NCI-H146 treated with DMSO at 0.1 percent for 48 hours (cell line): ENCODE data around the gene SMC1B.
A peak's percentile ranks its signal among the peaks of the same experiment; 100 is the strongest.
"Not testable (repeated sequence)": the region's sequence is repeated elsewhere in the genome, so short reads cannot be mapped to it uniquely, and the experiment has no call there.

Experiments
- DNase-seq: peaks from one replicate; lab custom pipeline; 2025; ENCODE audit not compliant: unreplicated experiment; lab: John Stamatoyannopoulos, UW

SMC1B gene

DNA sequence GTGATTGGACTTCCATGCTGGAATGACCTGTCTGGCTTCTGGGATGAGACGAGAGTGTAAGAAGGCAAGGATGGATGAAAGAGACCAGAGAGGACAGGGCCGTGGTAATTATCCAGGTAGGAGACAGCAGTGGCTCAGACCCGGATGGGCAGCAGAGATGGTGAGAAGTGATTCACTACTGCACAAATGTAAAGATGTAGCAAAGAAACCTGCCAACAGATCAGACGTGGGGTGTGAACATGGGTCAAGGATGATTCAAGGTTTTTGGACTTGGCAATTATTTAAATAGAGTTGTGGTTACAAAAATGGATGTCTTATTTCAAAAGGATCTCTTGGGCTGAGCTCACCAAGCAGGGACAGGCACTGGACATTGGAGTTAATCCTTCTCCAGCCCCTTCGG lies 32.8 kb upstream of the SMC1B start:
- no peak for DNase-seq

DNA sequence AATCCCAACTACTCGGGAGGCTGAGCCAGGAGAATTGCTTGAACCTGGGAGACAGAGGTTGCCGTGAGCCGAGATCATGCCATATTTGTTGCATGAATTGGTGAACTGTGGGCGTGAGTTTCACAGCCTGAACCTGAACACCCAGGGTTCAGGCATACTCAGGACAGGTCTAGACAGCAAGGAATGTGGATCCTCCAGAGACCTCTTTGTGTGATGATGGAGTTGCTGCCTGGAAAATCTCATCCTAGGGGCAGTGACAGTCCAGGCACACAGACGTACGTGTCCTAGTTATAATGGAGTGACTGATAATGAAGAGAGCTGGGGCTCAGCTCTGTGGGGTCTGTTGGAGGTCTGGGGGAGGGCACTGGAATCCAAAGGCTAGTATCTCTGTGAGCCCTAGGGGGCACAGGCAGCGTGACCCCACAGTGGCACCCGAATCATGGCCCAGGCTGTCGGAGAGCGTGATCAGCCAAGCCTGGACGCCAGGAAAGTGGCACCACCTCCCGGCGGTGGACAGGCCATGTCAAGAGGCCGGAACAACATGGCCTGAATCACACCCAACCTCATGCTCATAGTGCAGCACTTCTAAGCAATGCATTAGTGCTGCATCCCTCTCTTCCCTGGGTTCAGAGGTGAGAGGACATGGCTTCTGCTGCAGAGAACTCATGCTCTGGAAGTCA lies 31.8 kb upstream of the SMC1B start:
- no peak for DNase-seq

DNA sequence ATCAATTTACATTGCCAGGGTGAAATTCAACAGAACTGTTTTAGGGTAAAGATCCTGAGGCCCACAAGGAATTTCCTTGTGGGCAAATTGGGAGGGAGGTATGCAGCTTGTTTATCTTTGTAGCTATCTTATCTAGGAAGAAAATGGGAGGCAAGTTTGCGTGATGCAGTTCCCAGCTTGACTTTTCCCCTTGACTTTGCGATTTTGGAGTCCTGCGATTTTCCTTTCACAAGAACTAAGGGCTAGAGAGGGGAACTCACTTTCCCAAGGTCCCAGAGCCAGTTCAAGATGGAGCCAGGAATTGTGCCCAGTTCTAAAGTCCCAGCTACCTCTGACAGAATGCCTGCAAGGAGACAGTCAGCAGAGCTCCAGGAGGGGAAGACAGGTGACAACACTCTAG lies 30.8 kb upstream of the SMC1B start:
- no peak for DNase-seq

DNA sequence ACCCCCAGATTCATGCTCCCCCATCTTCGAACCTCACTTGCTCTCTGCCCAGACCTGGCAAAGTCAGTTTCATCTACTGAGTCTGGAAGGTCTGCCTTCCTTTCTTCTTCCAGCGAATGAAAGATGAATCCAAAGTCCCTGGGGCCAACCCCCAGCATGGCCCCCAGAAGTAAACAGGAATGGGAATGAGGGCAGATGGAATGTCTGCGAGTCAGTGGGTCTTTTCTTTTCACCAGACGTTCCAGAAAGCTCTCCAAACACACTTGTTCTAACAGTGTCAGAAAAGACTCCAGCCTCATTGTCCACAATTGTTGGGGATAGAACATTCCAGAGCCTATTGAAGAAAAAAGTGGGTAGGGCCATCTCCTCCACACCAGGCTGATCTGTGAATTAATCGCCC lies 28.7 kb upstream of the SMC1B start:
- DNase-seq = no peak

DNA sequence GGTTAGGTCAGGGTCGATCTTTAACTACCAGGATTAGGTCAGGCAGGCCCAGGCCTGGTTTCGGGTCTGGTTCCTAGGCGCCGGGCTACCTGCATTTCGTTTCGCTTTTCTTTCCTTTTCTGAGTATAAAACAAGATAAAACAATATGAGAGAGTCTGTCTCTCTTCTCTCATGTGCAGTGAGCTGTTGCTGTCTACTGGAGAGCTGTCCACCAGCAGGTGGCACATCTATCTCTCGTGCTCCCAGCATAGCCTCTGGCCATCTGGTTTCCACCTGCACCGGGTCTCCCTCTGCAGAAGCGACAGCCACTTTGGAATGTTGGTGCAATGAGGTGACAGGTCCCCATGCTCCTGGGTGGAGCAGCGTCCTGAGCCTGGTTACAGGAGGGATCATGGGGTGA lies 27.7 kb upstream of the SMC1B start:
- peak; percentile 58 for DNase-seq

DNA sequence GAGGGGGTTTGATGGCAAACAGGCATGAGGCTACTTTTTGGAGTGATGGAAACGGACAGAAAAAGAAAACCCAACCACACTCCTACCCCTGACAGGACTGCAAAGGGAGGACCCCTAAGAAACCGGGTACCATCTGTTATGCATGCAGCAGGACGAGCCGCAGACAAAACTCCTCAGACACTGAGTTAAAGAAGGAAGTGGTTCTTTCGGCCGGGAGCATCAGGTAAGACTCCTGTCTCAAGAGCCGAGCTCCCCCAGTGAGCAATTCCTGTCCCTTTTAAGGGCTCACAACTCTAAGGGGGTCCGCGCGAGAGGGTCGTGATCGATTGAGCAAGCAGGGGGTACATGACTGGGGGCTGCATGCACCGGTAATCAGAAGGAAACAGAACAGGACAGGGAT lies 27.3 kb upstream of the SMC1B start:
- not testable (repeated sequence) for DNase-seq

DNA sequence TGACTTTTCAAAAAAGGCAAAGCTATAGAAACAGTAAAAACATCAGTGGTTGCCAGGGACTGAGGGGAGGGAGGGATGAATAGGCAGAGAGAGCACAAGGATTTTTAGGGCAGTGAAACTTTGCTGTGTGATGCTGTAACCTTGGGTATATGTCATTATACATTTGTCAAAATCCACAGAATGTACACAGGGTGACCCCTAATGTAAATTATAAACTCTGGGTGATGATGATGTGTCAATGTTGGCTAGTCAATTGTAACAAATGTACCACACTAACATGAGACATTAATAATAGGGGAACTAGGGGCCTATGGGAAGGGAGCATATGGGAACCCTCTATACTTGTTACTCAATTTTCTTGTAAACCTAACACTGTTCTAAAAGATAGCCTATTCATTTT lies 24.9 kb upstream of the SMC1B start:
- no peak for DNase-seq

DNA sequence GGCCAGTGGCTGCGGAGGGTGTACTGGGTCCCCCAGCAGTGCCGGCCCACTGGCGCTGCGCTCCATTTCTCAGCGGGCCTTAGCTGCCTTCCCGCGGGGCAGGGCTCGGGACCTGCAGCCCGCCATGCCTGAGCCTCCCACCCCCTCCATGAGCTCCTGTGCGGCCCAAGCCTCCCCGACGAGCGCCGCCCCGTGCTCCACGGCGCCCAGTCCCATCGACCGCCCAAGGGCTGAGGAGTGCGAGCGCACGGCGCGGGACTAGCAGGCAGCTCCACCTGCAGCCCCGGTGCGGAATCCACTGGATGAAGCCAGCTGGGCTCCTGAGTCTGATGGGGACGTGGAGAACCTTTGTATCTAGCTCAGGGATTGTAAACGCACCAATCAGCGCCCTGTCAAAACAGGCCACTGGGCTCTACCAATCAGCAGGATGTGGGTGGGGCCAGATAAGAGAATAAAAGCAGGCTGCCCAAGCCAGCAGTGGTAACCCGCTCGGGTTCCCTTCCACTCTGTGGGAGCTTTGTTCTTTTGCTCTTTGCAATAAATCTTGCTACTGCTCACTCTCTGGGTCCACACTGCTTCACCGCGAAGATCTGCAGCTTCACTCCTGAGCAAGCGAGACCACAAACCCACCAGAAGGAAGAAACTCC lies 23.6 kb upstream of the SMC1B start:
- DNase-seq = not testable (repeated sequence)

DNA sequence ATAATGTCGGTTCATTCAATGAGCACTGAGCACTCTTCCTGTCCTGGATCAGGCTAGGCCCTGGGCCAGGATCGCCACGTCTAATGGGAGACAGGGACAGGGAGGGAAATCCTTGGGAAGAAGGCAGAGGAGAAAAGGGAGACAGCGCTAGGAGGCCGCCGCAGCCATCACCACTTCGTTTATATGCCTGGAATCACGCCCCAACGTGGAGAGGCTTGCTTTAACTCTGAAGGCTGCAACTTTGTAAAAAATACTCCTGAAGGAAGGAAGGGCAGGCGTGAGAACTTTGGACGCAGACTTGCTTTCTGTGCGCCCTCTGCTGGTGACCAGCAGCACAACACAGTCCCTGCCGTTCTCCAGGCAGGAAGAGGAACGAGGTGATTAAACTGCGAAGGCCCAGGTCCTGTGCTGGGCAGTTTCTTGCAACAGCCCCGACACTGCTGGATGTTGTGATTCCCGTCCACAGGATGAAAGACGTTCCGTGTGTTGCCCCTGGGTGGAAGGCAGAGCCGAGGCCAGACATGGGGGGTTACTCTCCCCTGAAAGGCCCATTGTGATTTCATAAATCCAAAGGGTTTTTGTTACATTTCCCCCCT lies 22.2 kb upstream of the SMC1B start:
- peak; percentile 42 for DNase-seq

DNA sequence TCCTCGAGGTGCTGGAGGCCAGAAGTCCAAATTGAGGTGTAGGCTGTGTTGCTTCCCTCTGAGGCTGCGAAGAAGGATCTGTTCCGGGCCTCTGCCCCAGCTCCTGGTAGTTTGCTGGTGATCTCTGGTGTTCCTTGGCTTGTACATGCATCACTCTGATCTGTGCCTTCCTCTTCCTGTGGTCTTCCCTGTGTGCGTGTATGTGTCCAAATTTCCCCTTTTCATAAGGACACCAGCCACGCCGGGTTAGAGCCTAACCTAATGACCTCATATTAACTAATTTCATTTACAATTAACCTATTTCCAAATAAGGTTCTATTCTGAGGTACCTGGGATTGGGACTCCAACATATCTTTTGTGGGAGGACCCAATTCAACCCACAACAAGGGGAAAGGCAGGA lies 21.6 kb upstream of the SMC1B start:
- DNase-seq = no peak

DNA sequence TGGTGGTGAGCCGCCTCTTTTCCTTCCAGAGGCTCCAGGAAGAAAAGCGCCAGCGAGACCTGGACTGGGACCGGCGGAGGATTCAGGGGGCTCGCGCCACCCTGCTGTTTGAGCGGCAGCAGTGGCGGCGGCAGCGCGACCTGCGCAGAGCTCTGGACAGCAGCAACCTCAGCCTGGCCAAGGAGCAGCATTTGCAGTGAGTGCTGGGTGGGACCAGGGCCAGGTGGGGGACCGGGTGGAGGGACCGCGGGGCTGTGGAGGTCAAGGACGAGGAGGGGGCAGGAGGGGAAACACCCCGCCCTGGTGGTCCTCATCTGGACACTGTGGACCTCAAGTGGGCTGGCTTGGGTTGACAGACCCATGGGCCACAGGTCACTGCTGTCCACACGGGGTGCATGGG lies 17.5 kb upstream of the SMC1B start:
- no peak for DNase-seq

DNA sequence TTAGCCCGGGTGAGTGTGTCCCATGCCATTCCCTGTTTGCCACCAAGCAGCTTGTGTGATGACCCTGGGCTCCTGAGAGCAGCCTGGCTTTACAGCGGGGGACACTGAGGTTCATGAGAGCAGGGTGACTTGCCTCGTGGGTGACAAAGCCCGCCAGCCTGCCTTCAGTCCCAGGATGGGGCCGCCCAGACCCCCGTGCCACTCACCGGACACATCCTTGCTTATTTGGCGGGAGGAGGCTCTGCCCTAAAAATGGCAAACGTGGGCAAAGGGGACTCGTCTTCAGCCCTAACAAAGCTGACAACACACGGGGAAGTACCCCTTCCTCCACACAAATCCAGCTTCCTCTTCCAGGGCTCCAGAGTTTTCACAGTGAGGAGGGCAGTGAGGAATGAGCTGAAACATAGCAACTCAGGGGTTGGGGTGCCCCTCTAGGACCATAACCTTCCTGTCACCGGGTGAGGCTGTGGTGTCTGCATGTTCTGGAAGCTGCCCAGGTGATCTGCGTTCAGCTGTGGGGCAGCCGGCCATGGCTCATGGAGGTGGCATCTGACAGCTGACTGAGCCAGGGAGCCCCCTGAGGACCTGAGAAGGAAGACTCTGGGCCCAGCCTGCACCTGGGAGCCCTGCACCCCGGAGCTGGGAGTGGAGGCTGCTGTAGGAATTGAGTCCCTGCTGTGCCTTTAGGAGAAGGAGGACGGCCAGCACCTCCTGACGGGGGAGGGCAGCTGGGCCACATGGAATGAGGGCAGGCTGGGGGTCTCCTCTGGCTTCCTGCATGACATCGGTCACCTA lies 16.8 kb upstream of the SMC1B start:
- no peak for DNase-seq

DNA sequence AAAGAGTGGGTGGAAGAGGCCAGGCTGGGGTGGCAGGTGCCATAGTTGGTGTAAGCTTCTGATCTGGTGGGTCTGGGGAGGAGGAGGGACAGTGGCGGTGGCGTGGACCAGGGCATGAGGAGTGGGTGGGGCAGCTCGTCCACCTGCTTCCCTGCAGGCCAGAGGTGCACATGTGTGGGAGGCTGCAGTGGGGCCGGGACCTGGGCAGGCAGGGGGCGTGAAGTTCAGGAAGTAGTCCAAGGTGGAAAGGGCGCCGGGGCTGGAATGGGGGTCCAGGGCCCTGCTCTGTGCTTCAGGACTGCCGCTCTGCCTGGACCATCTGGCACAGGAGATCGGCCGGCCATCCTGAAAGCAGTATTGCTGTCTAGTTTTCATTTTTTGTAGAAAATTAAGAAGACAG lies 16.0 kb upstream of the SMC1B start:
- no peak for DNase-seq

DNA sequence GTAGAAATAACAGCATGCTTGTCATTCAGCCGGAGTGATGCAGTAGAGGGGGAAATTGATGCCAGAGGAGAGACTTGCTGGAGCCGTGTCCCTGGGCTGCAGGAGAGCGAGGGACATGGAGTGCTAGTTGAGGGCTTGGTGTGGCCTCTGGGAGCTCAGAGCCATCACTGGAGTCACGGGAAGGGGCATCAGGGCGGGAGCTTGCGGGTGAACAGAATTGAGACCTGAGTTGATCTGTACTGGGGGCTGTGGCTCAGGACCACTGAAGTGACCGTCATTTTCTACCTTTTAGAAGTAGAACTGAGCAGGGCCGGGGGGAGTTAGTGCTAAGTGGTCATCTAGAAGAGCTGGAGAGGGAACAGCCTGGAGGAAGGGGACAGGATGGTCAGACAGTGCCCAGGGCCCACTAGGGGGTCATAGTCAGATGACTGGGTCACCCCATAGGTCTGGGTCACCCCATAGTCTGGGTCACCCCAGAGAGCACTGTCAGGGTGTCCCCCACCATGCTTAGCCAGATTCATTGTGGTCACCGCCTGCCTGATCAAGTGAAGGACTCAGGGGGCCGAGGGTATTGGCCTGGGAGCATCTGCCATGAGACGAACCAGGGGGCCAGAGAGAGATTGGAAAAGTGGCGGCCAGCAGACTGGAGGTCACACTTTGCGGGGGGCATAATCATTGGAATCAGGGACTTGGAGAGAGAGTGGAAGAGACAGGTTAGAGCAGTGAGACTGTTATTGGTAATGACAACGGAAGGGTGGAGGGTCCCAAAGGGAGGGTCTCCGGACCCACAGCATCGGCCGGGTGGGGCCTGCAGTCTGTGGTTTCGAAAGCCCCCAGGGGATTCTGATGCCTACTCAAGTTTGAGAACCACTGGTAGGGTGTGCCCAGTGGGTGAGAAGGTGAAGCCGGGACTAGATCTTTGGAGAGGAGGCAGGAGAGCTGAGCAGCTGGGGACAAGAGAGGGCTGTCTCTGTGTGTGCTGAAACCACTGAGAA lies 15.3 kb upstream of the SMC1B start:
- no peak for DNase-seq

DNA sequence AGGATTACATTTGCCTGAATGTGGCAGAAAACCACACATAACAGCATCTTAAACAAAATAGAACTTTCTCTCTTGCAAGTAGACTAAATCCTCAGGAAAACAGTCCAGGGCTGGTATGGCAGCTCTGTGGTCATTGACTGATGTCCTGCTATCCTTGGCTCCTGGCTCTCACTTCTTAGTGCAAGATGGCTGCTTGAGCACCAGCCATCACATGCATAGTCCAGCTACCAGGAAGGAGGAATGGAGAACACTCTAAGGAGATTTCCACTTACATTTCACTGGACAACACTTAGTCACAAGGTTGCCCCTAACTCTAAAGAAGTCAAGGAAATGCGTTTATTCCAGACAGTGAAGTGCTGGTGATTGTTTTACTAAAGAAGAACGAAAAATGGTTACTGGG lies 13.7 kb upstream of the SMC1B start:
- no peak for DNase-seq

DNA sequence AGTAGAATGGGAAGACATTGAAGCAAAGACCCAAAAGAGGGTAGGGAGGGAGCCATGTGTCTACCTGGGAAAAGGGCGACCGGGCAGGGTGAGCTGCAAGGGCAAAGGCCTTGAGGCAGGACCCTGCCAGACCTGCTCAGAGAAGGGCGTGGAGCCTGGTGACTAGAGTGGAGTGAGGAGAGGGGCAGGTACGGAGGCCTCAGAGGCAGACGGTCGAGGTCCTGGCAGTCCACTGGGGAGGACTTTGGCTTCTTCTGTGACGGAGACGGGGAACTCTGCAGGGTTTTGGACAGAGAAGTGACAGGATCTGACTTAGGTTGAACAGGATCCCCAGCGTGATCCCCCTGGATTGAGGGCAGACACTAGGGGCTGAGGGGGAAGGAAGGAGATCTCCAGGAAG lies 13.0 kb upstream of the SMC1B start:
- no peak for DNase-seq

DNA sequence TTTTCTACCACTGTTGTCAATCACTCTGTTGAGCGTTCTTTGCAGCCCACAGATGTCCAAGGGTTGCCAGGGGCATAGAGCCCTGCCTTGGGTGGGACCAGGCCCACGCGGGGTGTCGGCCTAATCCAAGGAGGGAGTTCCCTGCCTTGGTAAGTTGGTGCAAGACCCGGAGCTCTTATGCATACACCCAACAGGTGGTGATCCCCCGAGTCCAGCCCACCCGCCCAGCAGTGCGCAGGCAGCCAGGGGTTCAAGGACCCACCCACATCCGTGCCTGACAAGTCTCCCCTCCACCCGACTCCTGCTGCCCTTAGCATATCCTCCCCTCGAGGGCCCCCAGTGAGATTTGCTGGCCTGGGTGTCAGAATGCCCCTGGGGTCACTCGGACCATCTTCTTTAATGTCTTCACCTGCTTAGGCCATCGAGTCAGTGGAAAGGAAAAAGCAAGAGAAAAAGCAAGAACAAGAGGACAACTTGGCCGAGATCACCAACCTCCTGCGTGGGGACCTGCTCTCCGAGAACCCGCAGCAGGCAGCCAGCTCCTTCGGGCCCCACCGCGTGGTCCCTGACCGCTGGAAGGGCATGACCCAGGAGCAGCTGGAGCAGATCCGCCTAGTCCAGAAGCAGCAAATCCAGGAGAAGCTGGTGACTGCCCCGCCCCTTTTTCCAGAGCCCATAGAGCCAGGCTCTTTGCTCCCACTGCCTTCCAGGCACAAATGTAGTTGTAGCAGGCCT lies 12.3 kb upstream of the SMC1B start:
- DNase-seq = no peak

DNA sequence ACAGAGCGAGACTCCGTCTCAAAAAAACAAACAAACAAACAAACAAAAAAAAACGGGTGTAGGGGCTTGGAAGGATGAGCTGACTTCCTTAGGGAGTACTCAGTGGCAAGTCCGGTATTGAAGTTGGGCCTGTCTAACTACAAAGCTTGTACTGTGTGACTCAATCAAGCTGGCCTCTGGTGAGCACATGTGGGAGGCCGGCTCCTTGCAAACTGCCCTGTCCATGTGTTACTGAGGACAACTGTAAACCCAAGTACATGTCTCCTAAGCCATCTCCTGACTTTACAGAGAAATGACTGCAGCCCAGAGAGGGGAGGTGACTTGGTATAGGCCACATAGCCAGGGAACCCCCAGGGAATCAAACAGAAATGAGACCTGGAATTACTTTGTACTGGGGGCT lies 11.7 kb upstream of the SMC1B start:
- no peak for DNase-seq

DNA sequence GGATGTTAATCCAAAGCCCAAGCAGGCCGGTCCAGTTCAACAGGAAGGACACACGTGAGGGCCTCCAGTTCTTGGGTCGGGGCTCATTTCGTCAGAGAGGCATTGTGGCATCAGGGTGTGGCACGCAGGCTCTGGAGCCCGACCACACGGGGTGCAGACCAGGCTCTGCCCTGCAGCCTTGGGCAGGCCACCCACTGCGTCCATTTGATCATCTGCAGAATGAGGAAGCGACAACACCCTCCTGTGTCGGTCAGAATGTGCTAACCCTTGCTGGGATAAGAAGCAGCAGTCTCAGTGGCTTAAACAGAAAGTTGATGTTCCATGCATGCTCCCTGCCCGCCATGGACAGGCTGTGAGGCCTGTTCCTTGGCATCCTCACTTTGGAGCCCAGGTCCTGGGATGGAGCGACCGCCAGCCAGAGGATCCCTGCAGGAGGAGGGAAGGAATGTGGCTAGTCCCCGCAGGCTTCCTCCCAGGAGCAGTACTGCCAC lies 10.9 kb upstream of the SMC1B start:
- no peak for DNase-seq

DNA sequence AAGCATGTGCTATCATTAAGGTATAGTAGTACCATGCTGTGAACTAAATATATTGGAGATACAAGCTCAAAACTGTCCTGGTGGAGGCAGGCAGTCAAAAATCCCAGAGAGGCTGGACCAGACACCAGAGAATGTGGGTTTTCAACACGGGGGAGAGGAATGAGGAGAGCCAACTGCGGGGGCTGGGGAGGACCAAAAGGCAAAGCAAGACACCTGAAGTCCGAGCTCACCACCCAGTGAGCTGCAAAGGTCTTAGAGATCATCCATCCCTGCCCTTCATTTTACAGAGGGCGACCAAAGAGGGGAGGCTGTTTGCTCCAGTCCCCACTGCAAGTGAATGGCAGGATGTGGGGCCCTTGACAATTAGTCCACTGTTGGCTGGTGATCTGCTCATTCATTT lies 10.1 kb upstream of the SMC1B start:
- no peak for DNase-seq
